ENCODE measurements around the gene UBE2QL1.

Gene UBE2QL1

GRCh38 chr5:6456766-6457370 is 8.2 kb downstream of the UBE2QL1 start:
- Histone ChIP-seq H3K27ac (ENCODE audit: extremely low read depth, low read depth, low read length) (no peak overlapping the region), H3K4me1 (ENCODE audit: control insufficient read depth, insufficient read depth, low read length) (no peaks in the 10 kb centered on the region), H3K4me3 (ENCODE audit: low read depth, low read length) (no peak overlapping the region), H3K36me3 (ENCODE audit: control insufficient read depth in 2 of 2, insufficient read depth in 1 of 2, low read length in 2 of 2) (peaks cover 0 to 3% of the 10 kb centered on the region in 2 experiments; a peak in 1 of 3 replicates), H3K9me3 (ENCODE audit: control insufficient read depth, insufficient read depth, low read depth, low read length) (no peaks in the 10 kb centered on the region)
- TF ChIP-seq, protein P1, sequence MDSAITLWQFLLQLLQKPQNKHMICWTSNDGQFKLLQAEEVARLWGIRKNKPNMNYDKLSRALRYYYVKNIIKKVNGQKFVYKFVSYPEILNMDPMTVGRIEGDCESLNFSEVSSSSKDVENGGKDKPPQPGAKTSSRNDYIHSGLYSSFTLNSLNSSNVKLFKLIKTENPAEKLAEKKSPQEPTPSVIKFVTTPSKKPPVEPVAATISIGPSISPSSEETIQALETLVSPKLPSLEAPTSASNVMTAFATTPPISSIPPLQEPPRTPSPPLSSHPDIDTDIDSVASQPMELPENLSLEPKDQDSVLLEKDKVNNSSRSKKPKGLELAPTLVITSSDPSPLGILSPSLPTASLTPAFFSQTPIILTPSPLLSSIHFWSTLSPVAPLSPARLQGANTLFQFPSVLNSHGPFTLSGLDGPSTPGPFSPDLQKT (IDR thresholded peaks at IDR 0.05; ENCODE audit: borderline replicate concordance, low read depth, low read length), result no peak
- TF ChIP-seq ZNF629 (tag by site-specific recombination; IDR thresholded peaks at IDR 0.05), result no peak
- CTCF ChIA-PET, result no interaction called here
- POLR2A ChIA-PET, result interaction anchor here (1.6 kb wide), 1 partner anchor 8 kb away, joined by 4 read pairs; the partner anchor contains the start of gene UBE2QL1

- ChIA-PET CTCF (no interaction called here), POLR2A (interaction anchor here (1.6 kb wide), 1 partner anchor 9 kb away, joined by 4 read pairs; the partner anchor contains the start of gene UBE2QL1)
- H3K4me1 ChIP-seq (ENCODE audit: control insufficient read depth, insufficient read depth, low read length), result no peaks in the 10 kb centered on the region
- TF ChIP-seq ZNF16 (tag by site-specific recombination; IDR thresholded peaks at IDR 0.05; ENCODE audit: low read depth) (no peak), ZNF211 (tag by site-specific recombination; IDR thresholded peaks at IDR 0.05; ENCODE audit: low read depth) (no peak), SP2 (tag by site-specific recombination; IDR thresholded peaks at IDR 0.05) (no peak)
- H3K27ac ChIP-seq (ENCODE audit: extremely low read depth, low read depth, low read length), result no peak overlapping the region
- no peaks in the 10 kb centered on the region for H3K9me3 ChIP-seq (ENCODE audit: control insufficient read depth, insufficient read depth, low read depth, low read length)
- H3K36me3 ChIP-seq (ENCODE audit: control insufficient read depth in 2 of 2, insufficient read depth in 1 of 2, low read length in 2 of 2), result peaks cover 0 to 3% of the 10 kb centered on the region in 2 experiments; a peak in 1 of 3 replicates
- no peak overlapping the region for H3K4me3 ChIP-seq (ENCODE audit: low read depth, low read length)
Measured at GRCh38 chr5:6457592-6457991, 8.9 kb downstream of the UBE2QL1 start.

DNA sequence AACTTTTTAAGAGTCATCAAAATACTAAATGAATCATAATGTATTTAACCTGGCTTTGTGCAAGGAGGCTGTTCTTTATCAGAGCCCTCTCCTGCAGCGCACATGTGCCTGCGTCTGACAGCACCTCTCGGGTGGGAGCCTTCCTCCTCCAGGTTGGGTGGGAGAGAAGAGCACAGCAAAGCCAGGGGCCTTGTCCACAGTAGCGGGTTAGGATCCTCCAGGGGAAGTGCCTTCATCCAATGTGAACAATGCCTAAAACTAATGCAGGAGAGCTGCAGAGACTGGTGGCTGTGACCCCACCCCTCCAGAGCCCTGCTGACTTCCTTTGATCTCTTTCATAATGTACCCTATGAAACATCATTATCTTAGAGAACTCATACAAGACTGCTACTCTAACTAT is 10.2 kb downstream of the UBE2QL1 start:
- no peaks in the 10 kb centered on the region for H3K9me3 ChIP-seq (ENCODE audit: control insufficient read depth, insufficient read depth, low read depth, low read length)
- peaks cover 0 to 3% of the 10 kb centered on the region in 2 experiments; a peak in 1 of 3 replicates for H3K36me3 ChIP-seq (ENCODE audit: control insufficient read depth in 2 of 2, insufficient read depth in 1 of 2, low read length in 2 of 2)
- H3K27ac ChIP-seq (ENCODE audit: extremely low read depth, low read depth, low read length), result no peak overlapping the region
- H3K4me3 ChIP-seq (ENCODE audit: low read depth, low read length), result no peak overlapping the region
- ChIA-PET CTCF (no interaction called here), POLR2A (interaction anchor here (0.6 kb wide), 1 partner anchor 343 kb away, joined by 3 read pairs; no protein-coding TSS in a partner anchor)
- no peaks in the 10 kb centered on the region for H3K4me1 ChIP-seq (ENCODE audit: control insufficient read depth, insufficient read depth, low read length)
- TF ChIP-seq ZNF658 (tag by site-specific recombination; IDR thresholded peaks at IDR 0.05) (no peak), ZNF548 (tag by site-specific recombination; IDR thresholded peaks at IDR 0.05) (no peak), BCL11B (tag by site-specific recombination; IDR thresholded peaks at IDR 0.05; ENCODE audit: low read depth) (no peak), ZNF600 (tag by site-specific recombination; IDR thresholded peaks at IDR 0.05) (no peak), ZNF561 (tag by site-specific recombination; IDR thresholded peaks at IDR 0.05; ENCODE audit: borderline replicate concordance) (no peak), ZNF324 (tag by site-specific recombination; IDR thresholded peaks at IDR 0.05) (no peak), ZNF311 (tag by site-specific recombination; IDR thresholded peaks at IDR 0.05; ENCODE audit: borderline replicate concordance) (no peak), PATZ1 (tag by site-specific recombination; IDR thresholded peaks at IDR 0.05) (no peak), ZNF169 (tag by site-specific recombination; IDR thresholded peaks at IDR 0.05) (no peak), ZNF223 (tag by site-specific recombination; IDR thresholded peaks at IDR 0.05) (no peak), MEIS1 (CRISPR knock-in tag; IDR thresholded peaks at IDR 0.05; ENCODE audit: borderline replicate concordance) (no peak), ZNF18 (tag by site-specific recombination; IDR thresholded peaks at IDR 0.05) (no peak), ZNF701 (tag by site-specific recombination; IDR thresholded peaks at IDR 0.05) (no peak)
- TF ChIP-seq, protein P2, sequence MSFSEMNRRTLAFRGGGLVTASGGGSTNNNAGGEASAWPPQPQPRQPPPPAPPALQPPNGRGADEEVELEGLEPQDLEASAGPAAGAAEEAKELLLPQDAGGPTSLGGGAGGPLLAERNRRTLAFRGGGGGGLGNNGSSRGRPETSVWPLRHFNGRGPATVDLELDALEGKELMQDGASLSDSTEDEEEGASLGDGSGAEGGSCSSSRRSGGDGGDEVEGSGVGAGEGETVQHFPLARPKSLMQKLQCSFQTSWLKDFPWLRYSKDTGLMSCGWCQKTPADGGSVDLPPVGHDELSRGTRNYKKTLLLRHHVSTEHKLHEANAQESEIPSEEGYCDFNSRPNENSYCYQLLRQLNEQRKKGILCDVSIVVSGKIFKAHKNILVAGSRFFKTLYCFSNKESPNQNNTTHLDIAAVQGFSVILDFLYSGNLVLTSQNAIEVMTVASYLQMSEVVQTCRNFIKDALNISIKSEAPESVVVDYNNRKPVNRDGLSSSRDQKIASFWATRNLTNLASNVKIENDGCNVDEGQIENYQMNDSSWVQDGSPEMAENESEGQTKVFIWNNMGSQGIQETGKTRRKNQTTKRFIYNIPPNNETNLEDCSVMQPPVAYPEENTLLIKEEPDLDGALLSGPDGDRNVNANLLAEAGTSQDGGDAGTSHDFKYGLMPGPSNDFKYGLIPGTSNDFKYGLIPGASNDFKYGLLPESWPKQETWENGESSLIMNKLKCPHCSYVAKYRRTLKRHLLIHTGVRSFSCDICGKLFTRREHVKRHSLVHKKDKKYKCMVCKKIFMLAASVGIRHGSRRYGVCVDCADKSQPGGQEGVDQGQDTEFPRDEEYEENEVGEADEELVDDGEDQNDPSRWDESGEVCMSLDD (tag by site-specific recombination; IDR thresholded peaks at IDR 0.05), result no peak

Data from HEK293 (cell line).